SK-MEL-5 (cell line): ENCODE results near the gene GJA4. TPM values are rescaled to one million over a fixed set of nuclear protein-coding genes. Genes with fewer than 3 reads are reported as not detected.

Experiments
- DNase-seq: peaks from one replicate; pipeline ENCODE4 v3.0.0-alpha.2; 2016; ENCODE audit warnings: low read depth, low spot score
- in situ Hi-C: cut with HindIII; loops from 2 replicates; pipeline ENCODE4 v1.10.0; 2016; ENCODE audit warnings: low sequenced_read_pairs, high pct_unique_total_duplicates, low pct_unique_long_range_greater_than_20kb
- total RNA-seq: library from RNA; depleted of rRNA; stranded (reverse); fragments of >200 nt; shearing (Covaris generic); gene quantifications from 2 replicates; pipeline ENCODE4 v1.2.3, GENCODE V29; 2014; rRNA removed

The GJA4 gene
- total RNA-seq, 1 experiment from 2014 or later, result not detected

GRCh38 chr1:34844252-34844634 is 51.4 kb downstream of the GJA4 start:
- in situ Hi-C loops, result no loop called here
- DNase-seq, result no peak

Other genes with a start within 250 kb of the GJA4 start
- not detected in 2 replicates for gene GJB5, start 38.0 kb upstream of the GJA4 start, total RNA-seq
- not detected in 2 replicates for gene GJB4, start 33.3 kb upstream of the GJA4 start, total RNA-seq
- gene GJB3, start 11.8 kb upstream of the GJA4 start, total RNA-seq, result not detected in 2 replicates
- 39.7 and 40.7 TPM in 2 replicates for gene SMIM12, start 66.8 kb downstream of the GJA4 start, total RNA-seq
- 0.35 and 1.8 TPM in 2 replicates for gene DLGAP3, start 136.7 kb downstream of the GJA4 start, total RNA-seq
- gene TMEM35B, start 192.3 kb downstream of the GJA4 start, total RNA-seq, result 22.7 and 22.9 TPM in 2 replicates
- gene ZMYM6, start 238.9 kb downstream of the GJA4 start, total RNA-seq, result 10.0 and 10.4 TPM in 2 replicates